HG02981 (cell line): ENCODE results near the gene KY.

ENCODE experiments used
- ATAC-seq: cut with Tn5 transposase; IDR thresholded peaks from one replicate; pipeline ENCODE4 v1.9.1; 2021; ENCODE audit warnings: mild to moderate bottlenecking, moderate library complexity; ENCODE audit not compliant: unreplicated experiment

Gene KY

DNA sequence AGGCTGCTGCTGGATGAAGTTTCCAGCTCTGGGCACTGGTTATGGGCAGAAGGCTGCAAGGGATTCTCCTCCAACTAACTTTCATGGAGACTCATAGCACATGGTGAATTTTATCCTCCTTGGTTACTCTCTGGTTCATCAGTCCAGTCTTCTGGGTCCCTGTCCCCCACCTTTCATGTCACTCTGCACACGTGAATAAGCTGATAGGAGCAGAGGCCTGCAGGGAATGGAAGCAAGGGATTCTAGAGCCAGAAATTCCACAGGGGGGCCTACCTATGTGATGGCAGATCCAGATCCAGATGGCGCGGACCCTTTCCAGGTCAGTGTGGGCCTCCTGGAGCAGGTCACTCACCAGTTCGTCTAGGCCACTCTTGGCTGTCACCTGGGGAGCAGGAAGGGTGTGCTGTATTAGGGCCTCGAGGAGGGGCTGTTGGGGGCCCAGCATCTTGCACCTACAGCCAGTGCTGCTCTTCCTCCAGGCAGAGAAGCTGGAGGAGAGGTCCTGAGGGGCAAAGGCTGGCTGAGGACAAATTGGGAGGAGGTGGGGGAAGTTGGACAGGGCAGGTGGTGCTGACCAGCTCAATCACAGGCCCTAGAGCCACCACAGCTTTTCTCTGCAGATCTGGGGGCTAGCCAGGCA is 30.2 kb downstream of the KY start:
- no peak for ATAC-seq

DNA sequence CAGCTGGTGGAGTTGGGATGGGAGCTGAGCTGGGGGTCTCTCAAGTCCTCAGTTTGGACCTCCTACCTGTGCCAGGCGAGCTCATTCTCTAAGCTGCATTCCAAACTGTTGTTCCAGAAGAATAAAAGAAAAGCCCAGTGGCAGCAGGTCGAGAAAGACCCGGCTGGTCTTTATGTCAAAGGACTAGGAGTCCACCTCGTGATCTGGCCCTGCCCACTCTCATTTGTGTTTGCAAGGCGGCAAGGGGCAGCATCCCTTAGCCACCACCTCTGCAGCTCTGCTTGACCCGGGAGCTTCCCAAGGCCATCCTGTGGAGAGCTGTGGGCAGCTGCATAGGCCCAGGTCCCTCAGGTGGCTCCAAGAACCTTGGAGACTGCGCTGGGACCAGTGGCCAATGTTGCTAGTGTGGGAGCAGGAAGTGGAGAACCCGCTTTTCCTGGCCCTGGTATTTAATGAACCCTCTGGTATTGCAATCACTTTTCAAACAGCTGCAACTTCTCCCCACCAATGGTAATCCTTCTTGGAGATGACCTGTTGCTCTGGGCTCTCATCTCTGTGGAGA is 30.9 kb downstream of the KY start:
- no peak for ATAC-seq

DNA sequence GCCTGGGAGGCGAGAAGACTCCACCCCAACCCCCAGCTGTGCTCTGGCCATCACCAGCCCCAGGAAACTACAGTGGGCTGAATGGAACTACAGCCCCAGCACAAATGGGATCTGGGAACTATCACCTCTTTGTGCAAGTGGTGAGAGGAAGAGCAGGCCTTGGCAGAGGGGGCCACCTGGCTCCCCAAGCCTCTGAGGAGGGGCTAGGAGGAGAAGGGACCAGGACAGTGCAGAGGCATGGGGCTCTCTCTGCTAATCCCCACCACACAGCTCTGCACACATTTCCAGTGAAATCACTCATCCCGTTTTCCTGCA is 31.6 kb downstream of the KY start:
- ATAC-seq = no peak

DNA sequence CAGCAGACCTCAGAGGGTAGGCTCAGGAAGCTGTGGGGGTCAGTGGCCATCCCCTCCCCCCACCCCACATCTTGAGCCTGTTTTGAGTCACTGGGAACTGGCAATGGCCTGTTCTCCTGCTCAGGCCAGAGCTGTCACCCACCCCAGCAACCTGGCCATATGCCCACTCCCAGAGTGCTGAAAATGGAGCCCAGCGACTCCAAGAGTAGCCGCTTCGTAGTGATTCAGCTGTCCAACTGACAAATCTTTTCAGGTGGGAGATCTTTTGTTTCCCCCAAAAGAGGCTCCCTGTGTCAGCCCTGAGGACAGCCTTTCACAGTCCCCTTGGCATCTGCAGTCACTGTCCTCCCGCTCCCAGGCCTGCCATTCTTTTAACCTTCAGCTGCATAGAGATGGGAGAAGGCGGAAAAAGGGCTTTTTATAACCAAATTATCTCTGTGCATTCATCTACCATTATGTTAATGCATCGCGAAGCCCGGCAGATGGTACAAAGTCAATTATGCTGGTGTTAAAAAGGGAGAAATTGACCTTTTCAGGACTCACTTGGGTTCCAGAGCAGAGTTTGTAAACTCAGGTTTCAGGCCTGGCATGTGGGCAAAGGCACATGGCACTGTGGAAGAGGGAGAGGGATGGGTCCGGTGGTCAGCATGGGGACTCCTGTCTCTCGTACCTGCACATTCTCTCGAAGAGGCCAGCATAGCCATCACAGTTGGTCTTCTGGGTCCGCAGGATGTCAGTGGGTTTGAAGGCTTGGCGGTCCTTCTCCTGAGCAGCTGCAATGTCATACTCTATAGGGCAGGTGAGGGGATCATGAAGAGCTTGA is 32.1 kb downstream of the KY start:
- no peak for ATAC-seq

DNA sequence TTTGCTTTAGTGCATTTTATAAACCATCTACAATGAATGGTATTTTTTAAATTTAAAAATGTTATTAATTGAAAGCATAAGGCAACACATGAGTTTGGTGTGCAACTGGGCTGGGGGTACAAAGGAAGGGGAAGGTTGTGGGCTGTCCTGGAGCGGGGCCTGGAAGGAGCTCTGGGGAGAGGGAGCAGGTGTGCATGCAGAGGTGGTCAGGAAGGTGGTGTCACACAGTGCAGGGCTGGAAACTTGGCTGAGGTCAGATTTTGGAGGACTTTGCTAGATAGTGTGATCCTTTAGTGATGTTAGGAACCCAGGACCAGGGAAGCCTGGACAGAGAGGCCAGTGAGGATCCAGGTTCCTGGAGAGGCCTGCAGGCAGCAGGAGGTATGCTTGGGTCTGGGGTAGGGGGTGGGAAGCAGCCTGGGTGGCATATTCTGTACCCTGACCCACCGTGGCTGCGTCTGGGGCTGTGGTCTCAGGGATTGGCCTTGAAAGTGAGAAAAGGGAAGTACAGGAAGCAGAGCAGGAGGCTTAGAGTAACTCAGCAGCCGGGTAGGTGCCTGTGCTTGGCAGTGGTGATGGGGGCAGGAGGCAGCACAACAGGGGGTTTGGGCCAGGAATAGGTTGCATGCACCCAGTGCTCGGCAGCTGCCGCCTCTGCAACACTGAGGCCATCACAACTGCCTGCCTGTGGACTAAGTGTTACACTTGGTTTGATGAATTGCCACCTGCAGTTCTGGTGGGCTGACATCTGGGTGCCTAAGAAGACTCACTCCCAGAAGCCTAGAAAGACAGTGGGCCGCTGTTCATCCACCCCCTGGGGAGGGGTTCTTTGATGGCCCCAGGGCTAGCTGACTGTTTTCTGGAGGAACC is 33.0 kb downstream of the KY start:
- no peak for ATAC-seq

DNA sequence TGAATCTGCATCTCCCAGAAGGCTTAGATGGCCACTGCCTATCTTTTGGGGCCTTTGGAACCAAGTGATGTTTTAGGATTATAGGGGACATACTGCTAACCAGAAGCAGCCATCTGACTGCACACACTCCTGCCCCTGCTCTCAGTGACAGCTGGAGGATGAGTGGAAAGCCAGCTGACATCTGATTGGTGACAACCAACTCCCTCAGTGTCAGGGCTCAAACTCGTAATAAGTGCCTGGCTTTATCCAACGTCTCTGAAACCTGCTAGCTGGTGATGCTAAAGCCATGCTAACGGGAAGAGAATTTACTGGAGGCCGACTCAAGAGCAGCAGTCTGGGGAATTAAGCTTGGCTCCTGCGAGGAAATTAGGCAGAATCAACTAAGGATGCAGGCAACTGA is 35.1 kb downstream of the KY start:
- no peak for ATAC-seq

DNA sequence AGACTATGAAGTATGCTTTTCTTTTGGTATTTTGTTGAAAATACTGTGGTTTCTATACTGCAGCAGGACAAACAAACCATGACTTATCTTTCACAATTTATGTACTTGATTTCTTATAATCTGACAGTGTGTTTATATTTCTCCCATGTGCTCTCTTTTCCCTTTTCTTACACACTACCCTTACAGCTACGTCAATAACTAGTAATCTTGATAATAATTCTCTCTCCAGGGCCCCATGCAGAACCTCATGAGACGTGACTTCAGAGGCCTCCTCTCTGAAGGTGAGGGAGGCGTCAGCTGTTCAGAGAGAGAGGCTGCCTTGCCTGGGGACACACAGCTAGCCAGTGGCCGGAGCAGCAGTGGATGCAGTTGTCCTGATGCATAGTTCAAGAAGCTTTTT is 35.9 kb downstream of the KY start:
- no peak for ATAC-seq

DNA sequence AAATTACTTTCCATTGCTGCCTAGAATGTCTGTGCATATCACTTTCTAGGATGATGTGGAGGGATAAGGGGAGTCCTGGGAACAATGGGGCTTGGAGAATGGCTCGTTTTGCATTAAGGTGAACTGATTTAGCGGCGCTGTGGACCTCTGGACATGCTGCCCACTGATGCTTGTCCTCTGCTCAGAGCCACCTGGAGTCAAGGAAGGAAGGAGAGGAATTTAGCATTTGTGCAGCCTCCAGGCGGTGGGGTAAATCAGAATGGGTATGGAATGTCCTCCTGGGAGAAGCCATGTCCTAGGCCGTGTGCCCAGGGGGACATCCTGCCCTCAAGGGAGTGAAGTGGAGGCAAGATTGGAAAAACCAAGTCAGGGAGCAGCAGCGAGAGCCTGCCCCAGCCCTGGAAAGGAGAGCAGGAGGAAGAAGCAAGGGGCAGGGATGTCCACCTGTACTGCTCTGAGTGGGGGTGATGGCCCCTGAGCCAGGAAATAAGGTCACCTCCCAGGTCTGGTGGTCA is 37.8 kb downstream of the KY start:
- no peak for ATAC-seq

DNA sequence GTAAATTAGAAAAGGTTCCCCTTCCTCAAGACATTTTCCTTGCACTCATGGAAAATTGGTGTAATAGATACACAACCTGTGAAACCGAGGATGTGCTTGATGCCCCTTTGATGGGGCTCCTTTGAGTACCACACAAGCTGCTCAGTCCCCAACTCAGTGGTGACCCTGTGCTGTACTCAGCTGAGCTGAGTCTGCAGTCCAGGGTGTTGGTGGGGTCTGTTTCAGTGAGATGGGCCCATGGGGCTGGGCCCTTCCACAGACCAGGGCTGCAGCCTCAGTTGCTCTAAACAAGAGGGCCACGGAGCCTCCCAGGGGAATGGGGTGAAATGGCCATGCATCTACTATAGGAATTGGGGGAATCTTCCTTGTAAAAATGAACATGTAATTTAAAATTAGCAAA is 39.3 kb downstream of the KY start:
- ATAC-seq = no peak

DNA sequence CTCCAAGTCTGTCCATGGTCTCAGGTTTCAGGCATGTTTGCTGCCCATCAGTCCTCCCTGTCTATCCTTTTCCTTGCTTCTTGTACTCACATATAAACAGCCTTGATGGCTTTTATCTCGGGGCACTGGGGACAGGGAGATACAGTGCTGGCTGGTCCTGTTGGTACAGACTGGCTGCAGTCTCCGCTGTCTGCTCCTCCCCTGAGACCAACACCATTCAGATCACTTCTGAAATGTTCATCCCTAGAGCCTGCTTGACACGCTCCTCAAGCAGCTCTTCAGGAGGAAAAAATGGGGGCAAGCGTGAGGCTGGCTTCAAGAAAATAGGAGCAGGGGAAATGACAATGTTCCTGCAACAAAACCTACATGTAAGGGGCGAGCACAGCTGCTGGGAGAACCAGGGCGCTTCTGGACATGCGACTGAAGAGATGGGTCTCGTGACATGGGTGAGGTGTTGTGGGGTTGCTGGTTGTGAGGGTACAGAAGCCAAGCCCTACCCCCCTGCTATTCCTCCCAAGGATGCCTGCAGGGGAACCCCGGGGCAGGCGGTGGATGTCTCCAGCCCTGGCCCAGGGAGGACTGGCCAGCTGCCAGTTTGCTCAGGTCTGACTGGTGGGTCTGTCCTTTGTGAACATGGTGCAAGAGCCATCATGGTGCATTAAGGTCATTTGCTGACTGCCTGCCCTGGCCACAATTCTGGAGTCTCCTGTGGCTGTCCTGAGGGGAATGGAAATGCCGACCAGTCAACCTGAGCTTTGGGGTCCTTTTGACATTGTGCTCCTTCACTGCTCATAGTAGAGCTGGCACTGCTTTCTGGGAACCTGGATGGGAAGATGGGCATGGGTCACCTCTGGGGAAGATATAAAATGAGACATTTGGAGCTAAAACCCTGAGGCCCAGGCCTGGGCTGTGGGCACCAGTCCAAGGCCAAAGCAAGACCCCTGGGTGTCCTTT is 40.1 kb downstream of the KY start:
- no peak for ATAC-seq

DNA sequence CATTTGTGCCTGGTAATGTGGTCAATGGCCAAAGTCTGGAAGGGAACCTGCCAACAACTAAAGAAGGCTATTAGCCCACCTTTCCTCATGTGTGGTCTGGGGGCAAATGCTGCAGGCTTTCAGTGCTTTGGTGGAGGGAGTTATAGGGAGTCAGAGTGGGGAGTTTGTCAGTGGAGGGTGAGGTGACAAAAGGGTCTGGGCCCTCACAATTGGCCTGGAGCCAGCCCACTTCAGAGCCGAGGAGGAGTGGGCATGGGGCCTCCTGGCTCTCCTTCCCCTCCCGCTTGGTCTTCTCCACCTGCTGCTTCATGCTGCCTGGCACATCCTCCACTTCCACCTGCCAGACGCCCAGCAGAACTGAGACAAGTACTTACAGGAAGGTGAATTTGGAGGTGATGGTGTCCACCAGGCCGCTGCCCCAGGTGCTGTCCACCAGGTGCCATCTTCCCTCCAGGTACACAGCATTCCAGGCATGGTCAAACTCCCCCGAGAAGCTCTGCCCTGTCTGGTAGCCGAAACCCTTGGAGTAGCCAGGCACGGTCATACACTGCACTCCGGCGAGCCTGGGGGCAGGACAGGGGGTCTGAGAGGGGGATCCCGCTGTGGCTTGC is 40.9 kb downstream of the KY start:
- no peak for ATAC-seq

DNA sequence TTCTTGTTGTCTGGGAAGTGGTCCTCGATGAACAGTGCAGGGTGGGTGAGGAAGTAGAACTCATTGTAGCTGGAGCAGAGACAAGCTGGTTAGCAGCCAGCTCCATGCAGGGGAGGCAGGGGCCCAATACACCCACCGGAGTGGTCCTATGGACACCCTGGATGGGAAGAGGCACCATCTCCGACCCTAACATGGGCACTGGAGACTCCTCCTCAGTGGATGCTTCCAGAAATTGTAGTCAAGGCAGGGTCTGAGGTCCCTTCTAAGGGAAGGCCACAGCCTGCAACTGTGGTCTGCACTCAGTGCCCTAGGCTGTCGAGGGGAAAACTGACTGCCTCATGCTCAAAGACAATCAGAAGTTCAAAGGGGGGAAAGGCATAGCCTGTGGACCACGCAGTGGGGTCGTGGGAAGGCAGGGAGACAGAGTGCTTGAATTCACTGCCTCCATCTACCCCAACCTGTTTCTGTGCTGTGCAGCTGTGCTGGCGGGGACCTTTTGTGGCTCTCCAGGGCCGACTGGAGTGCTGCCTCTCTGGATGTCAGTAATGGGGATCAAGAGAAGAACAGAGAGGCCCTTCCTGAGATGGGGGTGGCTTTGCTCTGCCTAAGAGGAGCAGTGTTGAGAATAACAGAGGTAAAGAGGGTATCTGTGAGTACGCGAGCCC is 41.9 kb downstream of the KY start:
- ATAC-seq = no peak

DNA sequence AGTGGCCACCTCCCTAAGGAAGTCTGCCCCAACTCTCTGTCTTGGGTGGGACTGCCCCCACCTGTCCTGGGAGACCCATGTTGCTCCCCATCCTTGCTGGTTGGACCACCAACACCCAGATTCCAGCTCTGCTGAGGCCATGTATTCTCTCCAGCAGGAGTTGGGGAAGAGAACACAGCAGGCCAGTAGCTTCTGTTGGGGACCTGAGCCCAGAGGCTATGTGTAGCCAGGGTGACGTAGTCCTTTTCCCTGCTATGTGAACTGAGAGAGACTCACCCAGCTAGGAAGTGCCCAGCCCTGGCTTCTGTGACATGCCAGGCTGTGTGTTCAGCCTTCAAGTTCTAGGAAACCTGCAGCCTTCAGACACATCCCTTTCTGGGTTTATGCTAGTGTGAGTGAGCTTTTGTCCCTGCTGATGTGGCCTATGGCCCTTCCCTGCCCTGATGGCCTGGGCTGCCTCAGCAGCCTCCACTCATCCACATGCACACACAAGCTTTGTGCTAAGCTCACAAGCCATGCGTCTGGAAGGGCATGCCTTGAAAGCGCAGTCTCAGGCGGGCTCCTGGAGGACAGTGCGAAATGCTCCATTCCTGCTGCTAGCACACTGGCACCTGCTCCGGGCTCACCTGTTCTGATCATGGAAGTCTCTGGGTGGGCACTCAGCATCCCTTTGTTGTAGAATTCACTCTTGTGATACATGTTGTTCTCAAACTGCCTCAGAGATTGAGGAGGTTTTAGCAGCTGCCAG is 42.6 kb downstream of the KY start:
- ATAC-seq = no peak

DNA sequence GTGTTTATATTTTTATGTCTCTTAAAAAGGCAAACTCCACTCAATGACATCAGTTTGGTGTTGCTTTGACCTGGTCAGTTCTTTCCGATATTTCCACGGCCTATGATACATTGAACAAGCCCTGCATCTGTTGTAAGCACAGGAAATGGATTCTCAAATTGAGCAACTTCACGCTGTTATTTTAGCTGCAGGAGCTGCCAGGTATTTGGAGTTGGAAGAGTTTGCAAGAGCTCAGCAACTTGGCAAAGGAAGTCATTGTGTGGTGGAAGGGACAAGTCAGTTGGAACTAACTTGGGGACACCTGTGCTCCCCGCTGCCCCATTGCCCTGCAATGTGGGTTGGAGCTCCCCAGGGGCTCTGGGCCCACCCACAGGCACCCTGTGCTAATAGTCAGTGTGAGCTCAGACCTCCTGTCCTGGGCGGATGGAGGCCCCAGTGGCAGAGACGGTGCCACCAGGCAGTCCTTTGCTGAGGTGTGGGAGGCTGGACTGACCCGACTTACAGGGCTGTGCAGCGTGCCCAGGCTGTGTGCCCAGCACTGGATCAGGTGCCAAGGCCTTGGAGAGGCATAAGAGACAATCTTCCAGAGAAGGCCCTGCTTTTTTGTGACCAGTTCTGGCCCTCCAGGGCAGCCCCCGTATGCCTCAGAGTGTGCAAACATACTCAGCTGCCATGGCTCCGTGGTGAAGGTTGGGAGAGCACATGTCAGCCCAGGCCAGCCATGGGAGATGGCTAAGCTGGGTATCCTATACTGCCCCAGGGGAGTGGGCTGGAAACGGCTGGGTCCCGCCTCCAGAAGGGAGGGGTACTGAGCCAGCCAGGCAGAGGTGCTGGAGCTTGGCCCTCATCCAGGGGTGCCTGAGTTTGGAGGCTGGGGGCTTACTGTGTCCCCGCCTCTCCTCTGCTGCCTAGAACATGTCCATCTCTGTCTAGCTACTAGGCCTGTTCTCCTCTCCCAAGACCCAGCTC is 43.5 kb downstream of the KY start:
- ATAC-seq = no peak

DNA sequence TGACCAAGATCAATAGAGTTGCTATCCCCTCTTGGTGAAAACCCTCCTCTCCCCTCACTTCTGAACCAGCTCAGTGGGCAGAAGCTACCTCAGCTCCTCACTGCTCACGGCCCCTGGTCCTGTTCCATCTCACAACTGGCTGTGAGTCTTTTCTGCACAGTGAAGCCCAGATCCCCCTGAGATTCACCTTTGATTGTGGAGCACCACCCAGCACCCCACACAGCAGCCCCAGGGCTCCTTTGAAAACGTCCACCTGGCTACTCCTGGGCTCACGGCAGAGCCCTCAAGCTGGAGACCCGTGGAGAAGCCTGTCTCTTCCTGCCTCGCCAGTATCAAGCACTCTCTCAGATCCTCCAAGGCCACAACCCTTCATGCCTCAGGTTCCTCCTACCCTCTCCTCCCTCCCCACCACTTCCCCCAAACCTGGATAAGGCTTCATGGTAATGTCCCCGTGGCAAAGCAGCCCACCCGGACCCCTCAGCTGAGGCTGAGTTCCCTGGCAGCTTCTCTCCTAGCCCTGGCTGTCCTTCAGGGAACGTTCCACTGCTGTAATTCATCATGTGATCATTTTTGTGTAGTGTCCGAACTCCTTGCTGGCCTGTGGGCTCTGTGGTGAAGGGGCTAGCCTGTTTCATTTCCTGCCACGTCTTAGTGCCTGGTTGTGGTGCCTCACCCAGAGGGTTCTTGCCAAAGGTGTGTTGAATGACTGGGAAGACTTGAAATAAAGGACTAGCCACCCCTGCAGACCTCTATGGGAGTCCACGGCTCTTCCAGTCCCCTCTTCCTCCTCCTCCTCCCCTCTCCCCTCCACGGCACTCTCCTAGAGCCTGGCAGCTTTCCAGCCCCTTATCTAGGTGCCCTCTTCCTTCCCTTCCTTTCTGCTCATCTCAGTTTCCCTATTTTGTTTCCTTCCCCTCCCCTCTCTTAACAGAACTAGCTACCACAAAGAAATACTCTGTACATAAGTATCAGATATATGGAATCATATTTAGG is 44.5 kb downstream of the KY start:
- ATAC-seq = no peak

DNA sequence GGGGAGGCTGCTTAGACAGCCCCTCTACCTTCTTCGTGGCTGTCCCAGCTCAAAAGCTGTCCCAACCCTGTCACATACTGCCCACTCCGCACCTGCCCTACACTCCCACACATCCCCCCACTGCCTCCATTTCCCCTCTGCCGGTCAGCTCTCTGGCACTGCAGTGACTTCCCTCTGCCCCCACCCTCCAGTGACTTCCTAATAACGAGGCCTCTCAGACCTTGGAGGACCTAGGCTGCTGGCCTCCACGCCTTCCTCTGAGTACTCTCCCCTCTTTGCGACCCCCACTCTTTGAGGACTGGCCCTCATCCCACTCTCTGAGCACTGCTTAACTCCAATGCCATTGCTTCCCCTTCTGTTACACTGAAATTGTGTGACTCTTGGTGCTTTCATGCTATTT is 45.3 kb downstream of the KY start:
- ATAC-seq = no peak
